ENCODE measurements around the gene ELMO1. TPM values are rescaled to one million over a fixed set of nuclear protein-coding genes. Genes with fewer than 3 reads are reported as not detected.

Gene ELMO1
- total and polyA plus RNA-seq, 2 of the 13 experiments (the other 11 are each of a cell fraction or from before 2014, with no cell fraction given): 0.11 to 0.17 TPM

DNA sequence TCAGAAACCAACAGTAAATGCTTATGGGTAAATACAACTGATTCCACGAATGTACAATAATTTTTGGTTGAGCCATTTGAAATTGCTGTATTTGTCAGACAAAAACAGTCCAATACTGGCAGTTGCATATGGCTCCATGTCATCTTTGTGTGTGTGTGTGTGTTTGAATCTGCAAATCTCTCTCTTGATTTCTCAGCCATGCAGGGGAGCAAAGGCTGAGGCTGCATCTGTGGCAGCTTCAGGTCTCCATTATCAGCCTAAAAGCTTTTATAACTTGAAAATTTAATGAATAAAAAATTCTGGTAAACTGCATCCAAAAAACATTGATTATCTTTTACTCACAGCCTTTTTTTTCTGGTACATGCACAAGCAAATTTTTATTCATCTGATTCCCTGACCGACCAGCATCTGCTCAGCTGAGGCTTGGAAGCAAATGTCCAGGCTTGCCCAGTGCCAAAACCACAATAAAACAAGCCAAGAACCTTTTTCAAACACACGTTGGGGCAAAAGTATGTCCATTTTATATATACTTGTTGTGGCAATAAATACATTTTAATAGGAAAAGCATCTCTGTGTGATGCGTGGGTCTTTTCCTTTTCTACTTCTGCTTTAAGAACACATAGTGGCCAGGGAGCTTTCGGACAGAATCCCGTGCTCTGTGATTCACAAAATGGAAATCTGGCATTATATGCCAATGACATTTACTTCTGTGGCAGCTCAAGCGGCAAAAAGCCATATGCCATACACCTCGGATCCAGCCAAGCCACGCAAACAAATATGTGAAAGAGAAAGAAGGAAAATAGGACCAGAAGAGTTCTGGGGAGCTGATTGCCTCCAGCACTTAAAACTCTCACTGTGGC lies 448.8 kb downstream of the ELMO1 start:
- Histone ChIP-seq H3K4me2 (ENCODE audit: low read depth, low read length) (no peak overlapping the region), H3K4me3 (replicated peaks in 1 of 3; ENCODE audit: insufficient read depth in 1 of 3, low read depth in 2 of 3, low read length in 3 of 3) (no peak overlapping the region), H3K4me1 (ENCODE audit: insufficient read depth, low read length) (peaks cover 32% of the 10 kb centered on the region), H3K9me3 (ENCODE audit: low read length) (no peaks in the 10 kb centered on the region), H3K36me3 (replicated peaks in 1 of 2; ENCODE audit: control insufficient read depth in 1 of 2, insufficient read depth in 2 of 2, low read length in 2 of 2) (no peaks in the 10 kb centered on the region), H4K20me1 (ENCODE audit: insufficient read depth, low read length) (no peaks in the 10 kb centered on the region), H2AFZ (ENCODE audit: low read length) (no peak overlapping the region), H3K27ac (ENCODE audit: extremely low read length, insufficient read depth, low read length) (no peak overlapping the region), H3K9ac (ENCODE audit: insufficient read depth, low read depth, low read length) (no peak overlapping the region), H3K79me2 (ENCODE audit: insufficient read depth, low read length) (no peaks in the 10 kb centered on the region), H3K27me3 (ENCODE audit: control insufficient read depth in 1 of 2, insufficient read depth in 2 of 2, low read length in 2 of 2) (no peaks in the 10 kb centered on the region)
- no peak for ATAC-seq
- 70% methylated on average over 9 of the region's 9 CpGs for WGBS (ENCODE audit: low lambda C conversion rate)
- no peak for TF ChIP-seq ZNF652 (CRISPR knock-in tag; IDR thresholded peaks at IDR 0.05; ENCODE audit: borderline replicate concordance, low read depth)
- TF ChIP-seq ZBTB4 (CRISPR knock-in tag; IDR thresholded peaks at IDR 0.05; ENCODE audit: borderline replicate concordance): no peak
- no peak for TF ChIP-seq GLMP (CRISPR knock-in tag; IDR thresholded peaks at IDR 0.05; ENCODE audit: borderline replicate concordance)
- TF ChIP-seq HIVEP1 (CRISPR knock-in tag; IDR thresholded peaks at IDR 0.05): no peak
- no peak for TF ChIP-seq HNRNPLL (IDR thresholded peaks at IDR 0.05; ENCODE audit: low read depth, low read length, poor library complexity, severe bottlenecking)
- TF ChIP-seq ZNF678 (CRISPR knock-in tag; IDR thresholded peaks at IDR 0.05): no peak
- no peak for TF ChIP-seq ZNF143 (CRISPR knock-in tag; IDR thresholded peaks at IDR 0.05)
- intact Hi-C loops (cut with micrococcal nuclease; ENCODE audit: unreplicated experiment) (no loop called here), in situ Hi-C loops (cut with HindIII; ENCODE audit: extremely low pct_ligation_motif_present, low pct_unique_long_range_greater_than_20kb) (no loop called here)
- DNase-seq (ENCODE audit: low spot score): no peak
- ChIA-PET CTCF (ENCODE audit: low intra/inter-chr PET ratio, low total read pairs) (no interaction called here), POLR2A (no interaction called here)
- BruUV-seq (replicated peaks): no TSS peak
- no peak for FAIRE-seq

Data from HepG2 (cell line).